CD14-positive monocyte (primary cell): ENCODE data around the gene CDH13. TPM values are rescaled to one million over a fixed set of nuclear protein-coding genes. Genes with fewer than 3 reads are reported as not detected.

Experiments
- DNase-seq, 3 donors: peaks; one replicate each; pipeline ENCODE4 v3.0.0-alpha.2; 2011 to 2022
- H2AFZ ChIP-seq: 2 replicates; pipeline ENCODE4 v1.6.0; 2012; ENCODE audit warnings: mild to moderate bottlenecking, low read depth, low read length, inconsistent platforms; ENCODE audit not compliant: insufficient read depth, poor library complexity, severe bottlenecking
- H3K27ac ChIP-seq, 2 donors: 1 replicate in 1 of 2; 2 replicates in 1 of 2; pipeline ENCODE4 v1.5.1; 2012 to 2013; ENCODE audit warnings: low read length in 2 of 2, control low read depth in 1 of 2, inconsistent platforms in 1 of 2, low read depth in 1 of 2, mild to moderate bottlenecking in 1 of 2
- H3K27me3 ChIP-seq, 2 donors: one replicate each; pipeline versions ENCODE4 v1.6.0 to v1.6.1; 2011 to 2013; ENCODE audit warnings: low read length in 2 of 2; ENCODE audit not compliant: control insufficient read depth in 2 of 2, insufficient read depth in 2 of 2
- H3K36me3 ChIP-seq, 2 donors: replicated peaks in 1 of 2; 1 replicate in 1 of 2; 2 replicates in 1 of 2; pipeline versions ENCODE4 v1.5.1 to v1.6.1; 2012 to 2013; ENCODE audit warnings: low read length in 2 of 2, control low read depth in 1 of 2, inconsistent platforms in 1 of 2, mild to moderate bottlenecking in 1 of 2; ENCODE audit not compliant: insufficient read depth in 2 of 2, control insufficient read depth in 1 of 2
- H3K4me1 ChIP-seq, 2 donors: 1 replicate in 1 of 2; 2 replicates in 1 of 2; pipeline versions ENCODE4 v1.5.1 to v1.6.1; 2012 to 2013; ENCODE audit warnings: low read length in 2 of 2, control low read depth in 1 of 2, inconsistent platforms in 1 of 2, mild to moderate bottlenecking in 1 of 2, moderate library complexity in 1 of 2; ENCODE audit not compliant: insufficient read depth in 2 of 2, control insufficient read depth in 1 of 2
- H3K4me2 ChIP-seq: replicated peaks from 2 replicates; pipeline ENCODE3; 2012; ENCODE audit warnings: low read length, moderate library complexity, mild to moderate bottlenecking; ENCODE audit not compliant: poor library complexity, severe bottlenecking; ENCODE audit errors: extremely low read depth
- H3K4me3 ChIP-seq, 3 experiments: fragments of 200-600 bp in 1 of 3; sonication (generic) in 1 of 3; replicated peaks in 1 of 3; 1 replicate in 2 of 3; 2 replicates in 1 of 3; pipeline ENCODE4 v1.5.1; 2011 to 2013; ENCODE audit warnings: low read length in 3 of 3, mild to moderate bottlenecking in 3 of 3, control low read depth in 2 of 3, low read depth in 2 of 3, inconsistent platforms in 1 of 3, moderate library complexity in 1 of 3
- H3K79me2 ChIP-seq: 2 replicates; pipeline ENCODE4 v1.6.0; 2012; ENCODE audit warnings: mild to moderate bottlenecking, control low read depth, inconsistent platforms, low read length, moderate library complexity; ENCODE audit not compliant: insufficient read depth
- H3K9ac ChIP-seq: 2 replicates; pipeline ENCODE4 v1.6.0; 2017; ENCODE audit warnings: low read length, mild to moderate bottlenecking; ENCODE audit not compliant: insufficient read depth, poor library complexity, severe bottlenecking
- H3K9me3 ChIP-seq, 2 donors: replicated peaks in 1 of 2; 1 replicate in 1 of 2; 2 replicates in 1 of 2; pipeline versions ENCODE4 v1.5.1 to v1.6.1; 2012 to 2013; ENCODE audit warnings: low read length in 2 of 2, control low read depth in 1 of 2; ENCODE audit not compliant: control insufficient read depth in 1 of 2, insufficient read depth in 1 of 2
- H4K20me1 ChIP-seq: 2 replicates; pipeline ENCODE4 v1.6.0; 2012; ENCODE audit warnings: mild to moderate bottlenecking, low read length, control low read depth, moderate library complexity; ENCODE audit not compliant: insufficient read depth
- H3K27ac Mint-ChIP-seq, 7 donors: one replicate each; pipeline ENCODE4 v1.8.0; 2020; ENCODE audit warnings: mild to moderate bottlenecking in 7 of 7, mixed read lengths in 7 of 7, moderate library complexity in 6 of 7, inconsistent platforms in 2 of 7
- H3K27me3 Mint-ChIP-seq, 3 donors: one replicate each; pipeline ENCODE4 v1.8.0; 2021 to 2022; ENCODE audit warnings: low read depth in 3 of 3, mild to moderate bottlenecking in 3 of 3, mixed read lengths in 3 of 3, moderate library complexity in 3 of 3, inconsistent platforms in 1 of 3
- H3K36me3 Mint-ChIP-seq, 2 donors: one replicate each; pipeline ENCODE4 v1.8.0; 2020; ENCODE audit warnings: mixed read lengths in 2 of 2, inconsistent platforms in 1 of 2, mild to moderate bottlenecking in 1 of 2
- H3K4me1 Mint-ChIP-seq: one replicate; pipeline ENCODE4 v1.8.0; 2020; ENCODE audit warnings: mild to moderate bottlenecking, mixed read lengths
- H3K4me3 Mint-ChIP-seq, 2 donors: one replicate each; pipeline ENCODE4 v1.8.0; 2020; ENCODE audit warnings: mild to moderate bottlenecking in 2 of 2, mixed read lengths in 2 of 2, moderate library complexity in 1 of 2
- H3K9me3 Mint-ChIP-seq, 7 donors: one replicate each; pipeline ENCODE4 v1.8.0; 2020 to 2022; ENCODE audit warnings: mixed read lengths in 7 of 7, mild to moderate bottlenecking in 6 of 7, moderate library complexity in 6 of 7, inconsistent platforms in 2 of 7
- WGBS: methylation state at CpG from one replicate; pipeline ENCODE4 v1.1.5; 2013; ENCODE audit warnings: missing lambda C conversion rate; ENCODE audit not compliant: insufficient coverage; 5-methylcytosine and 5-hydroxymethylcytosine counted together
- intact Hi-C, 2 donors: fragments of 100-400 bp; cut with micrococcal nuclease; formaldehyde crosslinking; loops; one replicate each; pipeline versions ENCODE4 v1.15.0 to v1.15.1; 2023
- polyA plus RNA-seq, 3 donors: library from polyadenylated mRNA; depleted of rRNA in 1 of 3; unstranded in 2 of 3; stranded (reverse) in 1 of 3; fragments of 300-500 nt in 2 of 3; fragments of >200 nt in 1 of 3; fragmentation: Illumina TruSeq in 2 of 3; gene quantifications; 1 replicate in 2 of 3; 2 replicates in 1 of 3; pipeline ENCODE4 v1.2.3, GENCODE V29; 2012 to 2021
- TF ChIP-seq, protein P1 (sequence below): fragments of 200-600 bp; IDR thresholded peaks from one replicate; pipeline ENCODE4 v1.8.0; 2022; ENCODE audit warnings: antibody characterized with exemption, mild to moderate bottlenecking

The CDH13 gene
- polyA plus RNA-seq, 3 donors, result 0.13 to 0.19 TPM; not detected in 1

- no peak overlapping the region for H2AFZ ChIP-seq
- H3K36me3 ChIP-seq, result no peaks in the 10 kb centered on the region
- TF ChIP-seq, protein P1, sequence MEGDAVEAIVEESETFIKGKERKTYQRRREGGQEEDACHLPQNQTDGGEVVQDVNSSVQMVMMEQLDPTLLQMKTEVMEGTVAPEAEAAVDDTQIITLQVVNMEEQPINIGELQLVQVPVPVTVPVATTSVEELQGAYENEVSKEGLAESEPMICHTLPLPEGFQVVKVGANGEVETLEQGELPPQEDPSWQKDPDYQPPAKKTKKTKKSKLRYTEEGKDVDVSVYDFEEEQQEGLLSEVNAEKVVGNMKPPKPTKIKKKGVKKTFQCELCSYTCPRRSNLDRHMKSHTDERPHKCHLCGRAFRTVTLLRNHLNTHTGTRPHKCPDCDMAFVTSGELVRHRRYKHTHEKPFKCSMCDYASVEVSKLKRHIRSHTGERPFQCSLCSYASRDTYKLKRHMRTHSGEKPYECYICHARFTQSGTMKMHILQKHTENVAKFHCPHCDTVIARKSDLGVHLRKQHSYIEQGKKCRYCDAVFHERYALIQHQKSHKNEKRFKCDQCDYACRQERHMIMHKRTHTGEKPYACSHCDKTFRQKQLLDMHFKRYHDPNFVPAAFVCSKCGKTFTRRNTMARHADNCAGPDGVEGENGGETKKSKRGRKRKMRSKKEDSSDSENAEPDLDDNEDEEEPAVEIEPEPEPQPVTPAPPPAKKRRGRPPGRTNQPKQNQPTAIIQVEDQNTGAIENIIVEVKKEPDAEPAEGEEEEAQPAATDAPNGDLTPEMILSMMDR, result no peak
- Mint-ChIP-seq H3K36me3 (no peaks in the 10 kb centered on the region), H3K4me3 (no peak overlapping the region), H3K4me1 (no peaks in the 10 kb centered on the region), H3K9me3 (peaks cover 0 to 2% (median 0%) of the 10 kb centered on the region in 7 donors), H3K27ac (no peak overlapping the region), H3K27me3 (peaks cover 2 to 9% (median 2%) of the 10 kb centered on the region in 3 donors)
- H3K4me1 ChIP-seq, result no peaks in the 10 kb centered on the region
- no peaks in the 10 kb centered on the region for H3K79me2 ChIP-seq
- no peak overlapping the region for H3K9ac ChIP-seq
- H3K4me3 ChIP-seq, result no peak overlapping the region
- H3K27me3 ChIP-seq, result no peaks in the 10 kb centered on the region
- intact Hi-C loops, result no loop called here
- no peak overlapping the region for H3K4me2 ChIP-seq
- no peaks in the 10 kb centered on the region for H3K9me3 ChIP-seq
- DNase-seq, result no peak
- no peaks in the 10 kb centered on the region for H4K20me1 ChIP-seq
- H3K27ac ChIP-seq, result no peak overlapping the region
- 81% methylated on average over 3 of the region's 5 CpGs for WGBS
These were observed 722.2 kb downstream of the CDH13 start for GRCh38 chr16:83348991-83349390.

DNA sequence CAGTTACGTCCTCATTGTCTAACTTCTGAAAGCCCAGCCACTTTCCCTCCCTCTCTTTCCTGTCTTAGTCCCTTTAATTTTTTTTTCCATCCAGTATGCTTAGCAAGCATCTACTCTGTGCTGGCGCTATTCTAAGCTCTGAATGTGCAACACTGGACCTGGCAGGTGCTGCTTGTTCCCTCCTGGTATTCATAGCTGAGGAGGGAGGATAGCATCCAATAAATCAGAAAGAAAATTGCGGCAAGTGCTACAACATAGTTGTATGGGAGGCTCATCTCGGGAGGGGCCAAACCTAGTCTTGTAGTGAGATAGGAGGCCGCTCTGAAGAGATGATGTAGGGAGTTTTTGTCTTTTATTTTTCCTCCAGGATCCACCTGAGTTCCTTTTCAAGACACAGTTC lies 723.7 kb downstream of the CDH13 start:
- no peak overlapping the region for H2AFZ ChIP-seq
- H3K9me3 Mint-ChIP-seq, result peaks cover 0 to 2% (median 0%) of the 10 kb centered on the region in 7 donors
- no peak overlapping the region for H3K27ac ChIP-seq
- 90% methylated on average over 2 of the region's 5 CpGs for WGBS
- no peak overlapping the region for H3K9ac ChIP-seq
- DNase-seq, result no peak
- no peaks in the 10 kb centered on the region for H4K20me1 ChIP-seq
- peaks cover 2 to 6% (median 2%) of the 10 kb centered on the region in 3 donors for H3K27me3 Mint-ChIP-seq
- no peaks in the 10 kb centered on the region for H3K36me3 Mint-ChIP-seq
- no peaks in the 10 kb centered on the region for H3K79me2 ChIP-seq
- no peak overlapping the region for H3K4me3 Mint-ChIP-seq
- no peaks in the 10 kb centered on the region for H3K4me1 ChIP-seq
- no peaks in the 10 kb centered on the region for H3K4me1 Mint-ChIP-seq
- no peaks in the 10 kb centered on the region for H3K9me3 ChIP-seq
- H3K27me3 ChIP-seq, result no peaks in the 10 kb centered on the region
- no peak overlapping the region for H3K4me3 ChIP-seq
- TF ChIP-seq, protein P1, result no peak
- no peak overlapping the region for H3K27ac Mint-ChIP-seq
- no peak overlapping the region for H3K4me2 ChIP-seq
- H3K36me3 ChIP-seq, result no peaks in the 10 kb centered on the region
- intact Hi-C loops, result no loop called here
